ENCODE data around the gene SYDE1.
A peak's percentile ranks its signal among the peaks of the same experiment; 100 is the strongest.

SYDE1 gene

GRCh38 chr19:15099017-15099582 lies 8.1 kb upstream of the SYDE1 start:
- Histone ChIP-seq H3K4me2 (ENCODE audit: insufficient read depth, low read length) (no peak overlapping the region), H3K9ac (ENCODE audit: low read depth, low read length) (no peak overlapping the region), H4K20me1 (ENCODE audit: insufficient read depth, low read length) (no peaks in the 10 kb centered on the region), H3K27me3 (ENCODE audit: insufficient read depth, low read length, poor library complexity) (no peaks in the 10 kb centered on the region), H3K27ac (ENCODE audit: low read length) (no peak overlapping the region), H2AFZ (ENCODE audit: low read depth, low read length) (no peak overlapping the region), H3K9me3 (ENCODE audit: insufficient read depth, low read length, severe bottlenecking) (peaks cover 6% of the 10 kb centered on the region), H3K79me2 (ENCODE audit: insufficient read depth, low read length) (no peaks in the 10 kb centered on the region), H3K4me3 (ENCODE audit: low read depth in 1 of 2, low read length in 2 of 2) (no peak overlapping the region), H3K4me1 (ENCODE audit: insufficient read depth, low read length) (no peaks in the 10 kb centered on the region), H3K36me3 (ENCODE audit: insufficient read depth, low read length) (no peaks in the 10 kb centered on the region)
- DNase-seq (no peak), ATAC-seq (ENCODE audit: insufficient read depth, low read depth) (no peak)
- TF ChIP-seq CTCF (IDR thresholded peaks at IDR 0.05; ENCODE audit: borderline replicate concordance, extremely low read depth, low read length, poor library complexity, severe bottlenecking) (no peak), EZH2 (IDR thresholded peaks at IDR 0.05; ENCODE audit: borderline replicate concordance, low read depth, low read length, severe bottlenecking) (no peak)

- Histone ChIP-seq H3K27ac (ENCODE audit: low read length) (no peak overlapping the region), H2AFZ (ENCODE audit: low read depth, low read length) (no peak overlapping the region), H3K4me2 (ENCODE audit: insufficient read depth, low read length) (no peak overlapping the region), H3K9ac (ENCODE audit: low read depth, low read length) (no peak overlapping the region), H3K9me3 (ENCODE audit: insufficient read depth, low read length, severe bottlenecking) (peaks cover 11% of the 10 kb centered on the region), H3K27me3 (ENCODE audit: insufficient read depth, low read length, poor library complexity) (no peaks in the 10 kb centered on the region), H3K4me3 (ENCODE audit: low read depth in 1 of 2, low read length in 2 of 2) (no peak overlapping the region), H3K36me3 (ENCODE audit: insufficient read depth, low read length) (no peaks in the 10 kb centered on the region), H3K4me1 (ENCODE audit: insufficient read depth, low read length) (no peaks in the 10 kb centered on the region), H3K79me2 (ENCODE audit: insufficient read depth, low read length) (no peaks in the 10 kb centered on the region), H4K20me1 (ENCODE audit: insufficient read depth, low read length) (no peaks in the 10 kb centered on the region)
- TF ChIP-seq EZH2 (IDR thresholded peaks at IDR 0.05; ENCODE audit: borderline replicate concordance, low read depth, low read length, severe bottlenecking) (no peak), CTCF (IDR thresholded peaks at IDR 0.05; ENCODE audit: borderline replicate concordance, extremely low read depth, low read length, poor library complexity, severe bottlenecking) (peak; percentile 89)
- ATAC-seq (ENCODE audit: insufficient read depth, low read depth) = peak; percentile 78; the same call in 2 of the 3 replicates
- peak; percentile 68 for DNase-seq
Measured at GRCh38 chr19:15101479-15102082, 5.6 kb upstream of the SYDE1 start.

GRCh38 chr19:15104003-15104402 lies 3.2 kb upstream of the SYDE1 start:
- no peaks in the 10 kb centered on the region for H4K20me1 ChIP-seq (ENCODE audit: insufficient read depth, low read length)
- H2AFZ ChIP-seq (ENCODE audit: low read depth, low read length) = no peak overlapping the region
- peaks cover 11% of the 10 kb centered on the region for H3K9me3 ChIP-seq (ENCODE audit: insufficient read depth, low read length, severe bottlenecking)
- H3K4me1 ChIP-seq (ENCODE audit: insufficient read depth, low read length) = no peaks in the 10 kb centered on the region
- no peak overlapping the region for H3K27ac ChIP-seq (ENCODE audit: low read length)
- no peak overlapping the region for H3K4me3 ChIP-seq (ENCODE audit: low read depth in 1 of 2, low read length in 2 of 2)
- no peak for TF ChIP-seq EZH2 (IDR thresholded peaks at IDR 0.05; ENCODE audit: borderline replicate concordance, low read depth, low read length, severe bottlenecking)
- TF ChIP-seq CTCF (IDR thresholded peaks at IDR 0.05; ENCODE audit: borderline replicate concordance, extremely low read depth, low read length, poor library complexity, severe bottlenecking) = no peak
- H3K79me2 ChIP-seq (ENCODE audit: insufficient read depth, low read length) = no peaks in the 10 kb centered on the region
- H3K9ac ChIP-seq (ENCODE audit: low read depth, low read length) = no peak overlapping the region
- no peak for DNase-seq
- H3K36me3 ChIP-seq (ENCODE audit: insufficient read depth, low read length) = no peaks in the 10 kb centered on the region
- H3K4me2 ChIP-seq (ENCODE audit: insufficient read depth, low read length) = no peak overlapping the region
- H3K27me3 ChIP-seq (ENCODE audit: insufficient read depth, low read length, poor library complexity) = no peaks in the 10 kb centered on the region
- no peak for ATAC-seq (ENCODE audit: insufficient read depth, low read depth)

Measured in DND-41 (cell line).